NT2/D1 (cell line): Measurements from ENCODE around the gene KRT3.

Experiments used
- DNase-seq: peaks from one replicate; pipeline ENCODE4 v3.0.0-alpha.2; 2011; ENCODE audit warnings: low read depth, low spot score
- H3K27me3 ChIP-seq: 2 replicates; pipeline ENCODE4 v1.6.0; 2011; ENCODE audit warnings: mild to moderate bottlenecking; ENCODE audit not compliant: insufficient read length, insufficient read depth
- H3K36me3 ChIP-seq: 2 replicates; pipeline ENCODE4 v1.6.1; 2011; ENCODE audit warnings: mild to moderate bottlenecking, low read length, mixed read lengths; ENCODE audit not compliant: insufficient read depth, insufficient read length
- H3K4me1 ChIP-seq: 2 replicates; pipeline ENCODE4 v1.5.1; 2011; ENCODE audit not compliant: insufficient read depth, insufficient read length
- H3K4me3 ChIP-seq: 2 replicates; pipeline ENCODE4 v1.5.1; 2011; ENCODE audit warnings: low read depth; ENCODE audit not compliant: insufficient read length
- H3K9ac ChIP-seq: 2 replicates; pipeline ENCODE4 v1.6.0; 2011; ENCODE audit warnings: low read depth; ENCODE audit not compliant: insufficient read length
- H3K9me3 ChIP-seq: 2 replicates; pipeline ENCODE4 v1.5.1; 2011; ENCODE audit warnings: mild to moderate bottlenecking, low read length; ENCODE audit not compliant: insufficient read depth
- SUZ12 ChIP-seq: IDR thresholded peaks from 2 replicates; pipeline ENCODE4 v1.6.1; 2011; ENCODE audit not compliant: insufficient read length, insufficient read depth; ENCODE audit errors: extremely low read depth
- YY1 ChIP-seq: IDR thresholded peaks from 2 replicates; pipeline ENCODE4 v1.6.1; 2011; ENCODE audit not compliant: insufficient read length, insufficient read depth
- ZNF274 ChIP-seq: IDR thresholded peaks from 2 replicates; pipeline ENCODE4 v1.6.1; 2011; ENCODE audit warnings: mild to moderate bottlenecking, low read depth, low read length

The KRT3 gene

DNA sequence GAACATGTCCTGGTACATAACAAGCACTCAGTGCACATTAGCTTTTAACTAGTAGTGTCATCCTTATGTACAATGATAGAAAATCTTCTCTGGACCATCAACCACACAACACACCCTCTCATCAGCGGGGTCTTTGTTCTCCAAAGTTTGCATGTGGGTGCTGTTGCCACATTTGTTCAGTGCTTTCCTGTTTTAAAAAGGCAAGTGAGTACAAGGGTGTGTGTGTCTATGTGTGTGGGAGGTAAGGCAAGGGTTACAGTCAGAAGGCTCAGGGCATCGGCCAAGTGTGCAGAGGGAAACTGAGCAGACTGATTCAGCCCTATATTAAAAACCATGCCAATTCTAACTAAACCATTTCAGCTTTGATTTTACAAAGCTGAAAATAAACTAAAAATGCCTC lies 36.7 kb downstream of the KRT3 start:
- Histone ChIP-seq H3K4me1 (no peaks in the 10 kb centered on the region), H3K36me3 (no peaks in the 10 kb centered on the region), H3K27me3 (peaks cover 38% of the 10 kb centered on the region), H3K4me3 (no peak overlapping the region), H3K9ac (no peak overlapping the region), H3K9me3 (peaks cover 25% of the 10 kb centered on the region; the same call in 1 of the 2 replicates)
- no peak for TF ChIP-seq ZNF274
- no peak for TF ChIP-seq YY1
- no peak for TF ChIP-seq SUZ12
- DNase-seq, result no peak

DNA sequence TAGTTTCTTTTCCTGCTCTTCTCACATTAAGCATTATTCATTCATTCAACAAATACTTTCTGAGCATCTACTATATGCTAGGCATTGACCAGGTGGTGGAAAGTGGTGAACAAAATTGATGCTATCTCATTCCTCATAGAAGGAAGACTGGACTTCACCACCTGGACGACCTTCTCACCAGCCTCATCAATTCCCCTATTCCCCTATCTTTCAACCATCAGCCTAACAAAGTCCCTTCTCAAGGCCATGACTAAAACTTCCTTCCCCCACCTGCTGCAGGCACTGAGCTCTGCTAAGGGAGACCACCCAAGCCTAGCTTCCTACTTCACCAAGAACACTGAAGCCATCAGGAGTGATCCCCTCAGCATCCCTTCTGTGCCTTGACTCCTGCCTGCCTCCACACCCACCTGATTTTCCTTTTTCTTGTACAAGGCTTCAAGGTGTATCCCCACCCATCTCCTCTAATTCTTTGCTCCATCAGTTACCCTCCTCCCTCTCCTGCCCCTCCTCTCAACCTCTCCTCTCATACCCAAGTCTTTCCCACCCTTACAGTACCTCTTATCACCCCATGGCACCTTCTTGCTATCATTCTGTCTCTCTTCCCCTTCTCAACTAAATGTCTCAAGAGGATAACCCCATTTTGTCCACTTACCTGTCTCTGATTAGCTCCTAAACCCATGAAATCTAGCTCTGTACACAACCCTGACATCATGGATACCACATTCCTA lies 38.3 kb downstream of the KRT3 start:
- Histone ChIP-seq H3K4me3 (no peak overlapping the region), H3K9me3 (peaks cover 25% of the 10 kb centered on the region; the same call in 1 of the 2 replicates), H3K4me1 (no peaks in the 10 kb centered on the region), H3K36me3 (no peaks in the 10 kb centered on the region), H3K9ac (no peak overlapping the region), H3K27me3 (peaks cover 45% of the 10 kb centered on the region)
- TF ChIP-seq YY1 (no peak), SUZ12 (no peak)
- no peak for DNase-seq

DNA sequence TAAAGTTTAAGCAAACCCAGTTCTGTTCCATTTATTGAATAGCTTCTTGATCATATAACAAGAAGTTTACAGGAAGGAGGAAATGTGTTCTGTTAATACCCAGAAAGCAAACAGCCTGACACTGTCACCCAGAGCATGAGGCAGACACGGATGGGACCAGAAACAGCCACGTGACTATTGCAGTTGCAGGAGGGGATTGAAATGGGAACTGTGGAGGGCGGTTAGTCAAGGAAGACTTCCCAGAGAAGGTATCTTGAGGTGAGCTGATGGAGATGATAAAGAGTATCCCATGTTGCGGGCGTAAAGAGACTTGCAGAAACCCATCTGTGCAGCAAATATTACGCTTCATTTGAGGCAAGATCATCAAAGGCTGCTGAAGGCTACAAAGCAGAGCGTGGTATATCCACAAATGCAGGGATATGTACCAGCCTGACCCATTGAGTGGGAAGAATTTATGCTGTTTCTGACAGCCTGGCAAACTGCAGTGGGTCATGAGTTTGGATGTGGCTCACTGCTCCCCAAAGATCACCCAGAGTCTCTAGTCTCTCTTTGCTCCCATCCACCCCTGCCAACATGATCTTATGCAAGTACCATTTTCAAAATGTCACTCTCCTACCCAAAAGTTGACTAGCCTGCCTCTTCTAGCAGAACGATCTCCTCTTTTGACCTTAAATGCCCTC lies 39.5 kb downstream of the KRT3 start:
- H3K4me3 ChIP-seq, result no peak overlapping the region
- TF ChIP-seq SUZ12 (no peak), YY1 (no peak), ZNF274 (no peak)
- no peaks in the 10 kb centered on the region for H3K36me3 ChIP-seq
- no peak overlapping the region for H3K9ac ChIP-seq
- H3K4me1 ChIP-seq, result no peaks in the 10 kb centered on the region
- H3K27me3 ChIP-seq, result peaks cover 47% of the 10 kb centered on the region
- DNase-seq, result no peak
- H3K9me3 ChIP-seq, result peaks cover 17% of the 10 kb centered on the region; the same call in 1 of the 2 replicates

DNA sequence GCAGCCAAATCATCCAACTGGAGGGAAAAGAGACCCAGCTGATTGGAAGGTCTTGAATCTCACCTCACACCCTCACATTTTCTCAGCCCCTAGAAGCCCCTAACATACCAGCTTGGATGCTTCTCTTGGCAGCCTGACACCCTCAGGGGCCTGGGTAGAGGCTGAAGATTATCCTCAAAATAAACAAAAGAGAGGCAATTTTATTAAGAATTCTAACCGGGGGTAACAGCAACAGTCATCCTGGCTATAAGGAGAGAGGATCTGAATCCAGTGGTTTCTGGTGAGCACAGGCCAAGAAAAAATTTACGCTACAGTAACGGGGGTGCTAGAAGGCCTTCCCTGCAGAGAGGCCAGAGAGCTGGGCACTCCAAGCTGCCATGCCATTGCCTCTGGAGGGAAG lies 40.4 kb downstream of the KRT3 start:
- no peak for TF ChIP-seq ZNF274
- no peak for TF ChIP-seq YY1
- no peak for TF ChIP-seq SUZ12
- H3K4me1 ChIP-seq, result no peaks in the 10 kb centered on the region
- no peak overlapping the region for H3K4me3 ChIP-seq
- peaks cover 47% of the 10 kb centered on the region for H3K27me3 ChIP-seq
- no peaks in the 10 kb centered on the region for H3K36me3 ChIP-seq
- peaks cover 10% of the 10 kb centered on the region; the same call in 1 of the 2 replicates for H3K9me3 ChIP-seq
- no peak overlapping the region for H3K9ac ChIP-seq
- no peak for DNase-seq

DNA sequence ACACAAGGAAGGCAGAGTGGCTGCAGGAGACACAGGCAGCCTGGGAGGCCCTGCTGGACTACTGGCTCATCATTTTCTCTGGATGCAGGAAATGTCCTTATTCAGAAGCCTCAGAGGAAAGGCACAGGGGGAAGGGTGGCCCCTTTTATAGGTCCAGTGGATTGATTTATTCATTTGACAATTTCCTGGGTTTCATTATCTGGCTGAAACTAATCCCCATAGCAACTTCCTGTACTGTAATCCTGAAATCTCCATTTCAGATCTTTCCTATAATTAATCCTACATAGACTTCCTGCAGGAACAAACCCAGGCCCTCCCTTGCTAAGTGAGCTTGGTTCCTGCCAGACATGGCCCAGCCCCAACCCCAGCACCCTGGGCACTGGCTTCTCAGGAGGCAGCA lies 41.8 kb downstream of the KRT3 start:
- no peaks in the 10 kb centered on the region for H3K4me1 ChIP-seq
- TF ChIP-seq ZNF274 (no peak), SUZ12 (no peak), YY1 (no peak)
- no peak overlapping the region for H3K4me3 ChIP-seq
- peaks cover 54% of the 10 kb centered on the region for H3K27me3 ChIP-seq
- no peak overlapping the region for H3K9ac ChIP-seq
- DNase-seq, result no peak
- H3K36me3 ChIP-seq, result no peaks in the 10 kb centered on the region
- no peaks in the 10 kb centered on the region for H3K9me3 ChIP-seq

DNA sequence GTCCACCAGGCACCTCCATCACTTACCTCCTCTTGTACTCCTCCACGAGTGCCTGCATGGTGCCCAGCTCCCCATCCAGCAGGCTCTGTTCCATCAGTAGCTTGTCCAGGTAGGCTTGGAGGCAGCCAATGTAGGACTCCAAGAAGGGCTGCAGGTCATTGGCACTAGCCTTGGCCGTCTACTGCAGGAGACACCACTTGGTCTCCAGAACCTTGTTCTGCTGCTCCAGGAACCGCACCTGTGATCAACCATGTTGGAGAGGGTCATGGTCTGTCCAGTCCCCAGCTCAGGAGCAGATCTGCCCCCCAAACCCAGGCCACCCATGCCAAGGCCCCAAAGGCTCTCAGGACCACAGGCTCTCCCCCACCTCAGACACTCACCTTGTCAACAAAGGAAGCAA lies 42.6 kb downstream of the KRT3 start:
- H3K36me3 ChIP-seq, result no peaks in the 10 kb centered on the region
- H3K4me3 ChIP-seq, result no peak overlapping the region
- H3K4me1 ChIP-seq, result no peaks in the 10 kb centered on the region
- H3K9ac ChIP-seq, result no peak overlapping the region
- no peak for DNase-seq
- H3K27me3 ChIP-seq, result peaks cover 53% of the 10 kb centered on the region
- TF ChIP-seq SUZ12 (no peak), ZNF274 (no peak), YY1 (no peak)
- no peaks in the 10 kb centered on the region for H3K9me3 ChIP-seq

DNA sequence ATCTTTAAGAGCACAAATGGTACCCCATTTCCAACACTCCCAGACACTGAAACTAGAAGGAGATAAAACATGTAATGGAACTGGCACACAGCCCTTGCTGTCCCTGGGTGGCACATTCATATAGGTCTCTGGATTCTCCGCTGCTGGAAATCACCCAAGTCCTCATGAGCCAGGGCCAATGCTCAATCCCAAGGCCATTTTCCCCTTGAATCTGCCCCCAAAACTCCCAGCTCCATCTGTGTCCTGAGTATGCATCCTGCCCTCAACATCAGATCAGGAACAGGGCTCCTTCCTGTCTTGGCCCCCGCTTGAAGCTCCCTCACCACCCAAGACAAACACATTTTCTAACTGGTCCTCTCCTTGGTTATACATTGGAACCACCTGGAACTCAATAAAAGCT lies 43.4 kb downstream of the KRT3 start:
- Histone ChIP-seq H3K4me3 (no peak overlapping the region), H3K27me3 (peaks cover 51% of the 10 kb centered on the region), H3K36me3 (no peaks in the 10 kb centered on the region), H3K9me3 (no peaks in the 10 kb centered on the region), H3K4me1 (no peaks in the 10 kb centered on the region), H3K9ac (no peak overlapping the region)
- DNase-seq, result no peak
- TF ChIP-seq SUZ12 (no peak), YY1 (no peak), ZNF274 (no peak)
